Fibroblast of mammary gland (primary cell): Measurements from ENCODE around the gene ENPP3.
"Not testable (repeated sequence)": the region's sequence is repeated elsewhere in the genome, so short reads cannot be mapped to it uniquely, and the experiment has no call there.

Experiments used
- DNase-seq: peaks from one replicate; pipeline ENCODE4 v3.0.0-alpha.2; 2010; ENCODE audit warnings: low read depth
- H3K4me3 ChIP-seq: 2 replicates; pipeline ENCODE4 v1.5.1; 2011; ENCODE audit warnings: low read depth, mild to moderate bottlenecking, low read length, moderate library complexity; ENCODE audit not compliant: control insufficient read depth
- CTCF ChIP-seq: conservative IDR thresholded peaks from 2 replicates; pipeline ENCODE4 v1.5.1; 2011; ENCODE audit warnings: low read depth, low read length, inconsistent platforms; ENCODE audit not compliant: control insufficient read depth, insufficient read depth

ENPP3 gene

GRCh38 chr6:131692031-131692430, 54.9 kb downstream of the ENPP3 start:
- DNase-seq = no peak
- no peak for TF ChIP-seq CTCF

DNA sequence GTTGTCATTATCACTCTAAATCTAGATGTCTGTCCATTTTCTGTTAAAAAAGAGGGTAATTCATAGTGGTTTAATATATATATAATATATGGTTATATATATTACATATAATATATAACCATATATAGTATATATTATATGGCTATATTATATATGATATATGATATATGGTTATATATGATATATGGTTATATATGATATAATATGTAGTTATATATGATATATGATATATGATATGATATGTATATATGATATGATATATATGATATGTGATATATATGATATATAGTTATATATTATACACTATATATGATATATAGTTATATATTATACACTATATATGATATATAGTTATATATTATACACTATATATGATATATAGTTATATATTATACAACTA, 55.5 kb downstream of the ENPP3 start:
- no peak for TF ChIP-seq CTCF
- no peak overlapping the region for H3K4me3 ChIP-seq
- DNase-seq = no peak

More at GRCh38 chr6:131692031-131692430, 54.9 kb downstream of the ENPP3 start:
- no peak overlapping the region for H3K4me3 ChIP-seq

DNA sequence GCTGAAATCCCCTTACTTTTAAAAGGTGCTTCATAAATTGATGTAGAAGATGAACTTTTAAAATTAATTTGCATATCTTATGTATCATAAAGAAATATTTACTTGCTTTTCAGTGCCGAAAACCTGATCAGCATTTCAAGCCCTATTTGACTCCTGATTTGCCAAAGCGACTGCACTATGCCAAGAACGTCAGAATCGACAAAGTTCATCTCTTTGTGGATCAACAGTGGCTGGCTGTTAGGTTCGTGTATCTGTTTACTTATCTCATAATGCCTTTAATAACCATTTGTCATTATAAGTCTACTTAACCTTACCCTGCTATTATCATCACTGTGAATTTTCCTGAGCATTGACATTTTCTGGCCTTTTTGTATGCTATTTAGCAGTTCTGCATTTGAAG, 56.3 kb downstream of the ENPP3 start:
- no peak for DNase-seq
- H3K4me3 ChIP-seq = no peak overlapping the region
- no peak for TF ChIP-seq CTCF

- peak; percentile 79 for DNase-seq
- TF ChIP-seq CTCF = peak; percentile 98
Measured at GRCh38 chr6:131694832-131695426, 57.8 kb downstream of the ENPP3 start.

GRCh38 chr6:131696956-131697355, 59.9 kb downstream of the ENPP3 start:
- DNase-seq = no peak
- no peak for TF ChIP-seq CTCF

More at GRCh38 chr6:131694832-131695426, 57.8 kb downstream of the ENPP3 start:
- H3K4me3 ChIP-seq = no peak overlapping the region

GRCh38 chr6:131700851-131701250, 63.7 kb downstream of the ENPP3 start:
- not testable (repeated sequence) for H3K4me3 ChIP-seq, DNase-seq

More at GRCh38 chr6:131696956-131697355, 59.9 kb downstream of the ENPP3 start:
- no peak overlapping the region for H3K4me3 ChIP-seq

GRCh38 chr6:131703905-131704304, 66.8 kb downstream of the ENPP3 start:
- not testable (repeated sequence) for H3K4me3 ChIP-seq, DNase-seq

GRCh38 chr6:131710917-131711316, 73.8 kb downstream of the ENPP3 start, which contains the start of gene CTAGE9:
TSS of gene CTAGE9 (minus strand) at chr6:131711017. CDS start at chr6:131711017, 0 bp downstream.
- not testable (repeated sequence) for H3K4me3 ChIP-seq, DNase-seq

DNA sequence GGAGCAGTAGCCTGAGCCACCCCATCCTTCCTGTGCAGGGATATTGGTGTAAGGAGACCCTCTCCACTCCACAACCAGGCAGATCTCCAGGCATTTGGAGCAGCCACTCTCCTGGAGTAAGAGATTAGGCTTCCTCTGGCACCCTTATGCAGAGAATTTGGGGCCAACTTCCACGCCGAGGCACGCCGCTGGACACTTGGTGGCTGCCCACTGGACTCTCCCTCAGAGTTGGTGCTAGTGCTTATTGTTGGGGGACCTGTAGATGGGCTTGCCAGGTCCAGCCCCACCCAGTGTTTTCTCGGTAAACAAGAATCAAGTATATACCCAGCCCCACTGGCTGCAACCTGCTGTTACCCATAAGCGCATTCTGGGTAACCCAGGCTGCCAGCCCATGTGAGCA, 78.5 kb downstream of the ENPP3 start:
- H3K4me3 ChIP-seq, DNase-seq: not testable (repeated sequence)
